Measurements from ENCODE around the gene ENTHD1.

The ENTHD1 gene, protein sequence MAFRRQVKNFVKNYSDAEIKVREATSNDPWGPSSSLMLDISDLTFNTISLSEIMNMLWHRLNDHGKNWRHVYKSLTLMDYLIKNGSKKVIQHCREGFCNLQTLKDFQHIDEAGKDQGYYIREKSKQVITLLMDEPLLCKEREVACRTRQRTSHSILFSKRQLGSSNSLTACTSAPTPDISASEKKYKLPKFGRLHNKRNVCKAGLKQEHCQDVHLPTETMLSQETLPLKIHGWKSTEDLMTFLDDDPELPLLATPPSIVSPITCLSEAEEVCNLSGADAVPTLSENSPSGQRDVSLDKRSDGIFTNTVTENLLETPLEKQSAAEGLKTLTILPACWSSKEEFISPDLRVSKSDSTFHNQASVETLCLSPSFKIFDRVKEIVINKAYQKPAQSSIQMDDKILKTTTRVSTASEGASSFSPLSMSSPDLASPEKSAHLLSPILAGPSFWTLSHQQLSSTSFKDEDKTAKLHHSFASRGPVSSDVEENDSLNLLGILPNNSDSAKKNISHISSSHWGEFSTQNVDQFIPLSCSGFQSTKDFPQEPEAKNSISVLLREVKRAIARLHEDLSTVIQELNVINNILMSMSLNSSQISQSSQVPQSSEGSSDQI

DNA sequence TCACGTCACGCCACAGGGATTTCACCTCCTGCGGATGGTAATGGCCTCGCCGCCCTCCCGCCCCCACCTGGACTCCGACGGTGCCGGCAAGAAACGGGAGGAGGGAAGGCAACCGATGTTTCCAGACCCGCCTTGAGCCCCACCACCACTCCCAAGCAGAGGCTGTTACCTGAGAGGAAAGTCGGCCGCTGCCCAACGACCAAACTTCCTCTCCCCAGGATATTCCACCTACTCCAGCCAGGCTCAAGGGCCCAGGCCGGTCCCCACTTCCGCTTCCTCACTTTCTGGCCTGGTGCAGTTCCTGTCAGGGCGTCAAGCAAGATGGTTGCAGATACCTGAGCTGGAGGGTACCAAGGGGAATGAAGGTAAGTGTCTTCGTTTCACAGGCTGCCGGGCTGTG lies at the start of gene ENTHD1:
TSS of gene ENTHD1 (minus strand) at position 235 of the 400 bp plus-strand sequence. CDS start 6,012 bp downstream, outside the sequence.
- no peak within 1 kb of the TSS for H3K27ac ChIP-seq (ENCODE audit: low read length)
- no peak within 1 kb of the TSS for H3K4me3 ChIP-seq (ENCODE audit: low read depth in 1 of 2, low read length in 2 of 2)
- H3K36me3 ChIP-seq (ENCODE audit: control insufficient read depth in 1 of 2, insufficient read depth in 2 of 2, low read length in 2 of 2), result no peaks in the 10 kb centered on the region
- no peaks in the 10 kb centered on the region for H3K9me3 ChIP-seq (ENCODE audit: control insufficient read depth in 1 of 2, low read length in 2 of 2)
- H3K27me3 ChIP-seq (ENCODE audit: low read depth, low read length), result no peaks in the 10 kb centered on the region
- H3K4me1 ChIP-seq (ENCODE audit: control insufficient read depth in 1 of 2, insufficient read depth in 2 of 2, low read length in 2 of 2), result no peaks in the 10 kb centered on the region

DNA sequence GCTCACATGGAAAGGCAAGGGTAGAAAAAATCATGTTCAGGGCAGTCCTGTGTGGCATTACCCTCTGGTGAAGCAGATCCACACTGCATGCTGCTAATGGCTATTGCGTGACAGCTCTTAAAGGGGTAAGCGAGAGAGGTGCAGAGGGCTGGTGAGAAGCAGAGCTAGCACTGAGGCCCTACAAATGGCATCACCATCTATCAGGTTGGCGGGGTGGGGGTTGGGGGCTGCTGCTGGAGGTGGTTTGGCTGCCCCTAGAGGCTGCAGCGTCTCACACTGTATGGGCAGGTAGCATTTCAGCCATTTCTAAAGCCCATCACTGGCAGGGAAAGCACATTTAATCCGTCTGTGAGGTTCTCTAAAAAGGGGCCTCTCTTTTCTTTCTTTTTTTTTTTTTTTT lies 49.8 kb upstream of the ENTHD1 start:
- Histone ChIP-seq H3K4me1 (ENCODE audit: control insufficient read depth in 1 of 2, insufficient read depth in 2 of 2, low read length in 2 of 2) (no peaks in the 10 kb centered on the region), H3K36me3 (ENCODE audit: control insufficient read depth in 1 of 2, insufficient read depth in 2 of 2, low read length in 2 of 2) (no peaks in the 10 kb centered on the region), H3K27ac (ENCODE audit: low read length) (no peak overlapping the region), H3K27me3 (ENCODE audit: low read depth, low read length) (no peaks in the 10 kb centered on the region), H3K4me3 (ENCODE audit: low read depth in 1 of 2, low read length in 2 of 2) (no peak overlapping the region), H3K9me3 (ENCODE audit: control insufficient read depth in 1 of 2, low read length in 2 of 2) (no peaks in the 10 kb centered on the region)

DNA sequence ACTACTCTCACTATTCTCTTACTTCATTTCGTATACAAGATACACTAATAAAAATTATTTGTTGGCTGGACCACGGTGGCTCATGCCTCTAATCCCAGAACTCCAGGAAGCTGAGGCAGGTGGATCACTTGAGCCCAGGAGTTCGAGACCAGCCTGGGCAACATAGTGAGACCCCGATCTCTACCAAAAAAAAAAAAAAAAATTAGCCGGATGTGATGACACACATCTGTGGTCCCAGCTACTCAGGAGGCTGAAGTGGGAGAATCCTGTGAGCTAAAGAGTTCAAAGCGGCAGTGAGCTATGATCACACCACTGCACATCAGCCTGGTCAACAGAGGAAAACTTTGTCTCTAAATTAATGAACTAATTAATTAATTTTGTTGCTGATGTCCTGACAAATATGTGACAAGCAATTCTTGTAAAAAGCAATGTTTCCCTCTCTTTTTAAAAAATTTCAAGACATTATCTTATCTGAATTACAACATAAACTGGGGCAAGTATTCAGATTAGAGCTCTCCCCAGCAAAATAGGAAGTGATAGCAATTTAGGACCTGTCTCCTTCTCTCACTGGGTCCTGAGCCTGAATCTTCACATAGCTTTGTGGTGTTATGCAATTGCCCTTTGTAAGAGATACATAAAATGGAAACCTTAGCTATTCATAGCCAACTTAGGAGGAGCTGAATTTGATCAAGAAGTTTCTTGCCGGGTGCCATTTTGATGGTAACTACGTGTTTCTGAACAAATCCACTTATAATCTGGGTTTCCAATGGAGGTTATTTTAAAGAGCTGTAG lies 49.1 kb upstream of the ENTHD1 start:
- H3K27me3 ChIP-seq (ENCODE audit: low read depth, low read length), result no peaks in the 10 kb centered on the region
- no peaks in the 10 kb centered on the region for H3K4me1 ChIP-seq (ENCODE audit: control insufficient read depth in 1 of 2, insufficient read depth in 2 of 2, low read length in 2 of 2)
- no peaks in the 10 kb centered on the region for H3K9me3 ChIP-seq (ENCODE audit: control insufficient read depth in 1 of 2, low read length in 2 of 2)
- H3K36me3 ChIP-seq (ENCODE audit: control insufficient read depth in 1 of 2, insufficient read depth in 2 of 2, low read length in 2 of 2), result no peaks in the 10 kb centered on the region
- H3K4me3 ChIP-seq (ENCODE audit: low read depth in 1 of 2, low read length in 2 of 2), result no peak overlapping the region
- no peak overlapping the region for H3K27ac ChIP-seq (ENCODE audit: low read length)

DNA sequence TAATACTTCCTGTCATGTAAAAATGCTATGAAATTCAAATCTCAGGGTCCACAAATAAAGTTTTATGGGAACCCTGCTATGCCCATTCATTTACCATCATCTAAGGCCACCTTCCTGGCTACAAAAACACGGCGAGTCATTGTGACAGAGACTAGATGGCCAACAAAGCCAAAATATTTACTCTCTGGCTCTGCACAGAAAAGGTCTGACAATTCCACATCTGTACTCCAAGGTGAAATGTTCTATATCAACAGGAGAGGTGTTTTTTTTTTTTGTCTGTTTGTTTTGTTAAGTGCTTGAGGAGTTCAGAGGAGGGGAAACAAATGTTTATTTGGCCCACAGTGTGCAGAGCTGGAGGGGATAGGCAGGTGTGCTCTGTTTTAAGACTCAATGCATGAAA lies 48.0 kb upstream of the ENTHD1 start:
- Histone ChIP-seq H3K9me3 (ENCODE audit: control insufficient read depth in 1 of 2, low read length in 2 of 2) (no peaks in the 10 kb centered on the region), H3K27me3 (ENCODE audit: low read depth, low read length) (no peaks in the 10 kb centered on the region), H3K27ac (ENCODE audit: low read length) (no peak overlapping the region), H3K4me1 (ENCODE audit: control insufficient read depth in 1 of 2, insufficient read depth in 2 of 2, low read length in 2 of 2) (no peaks in the 10 kb centered on the region), H3K36me3 (ENCODE audit: control insufficient read depth in 1 of 2, insufficient read depth in 2 of 2, low read length in 2 of 2) (no peaks in the 10 kb centered on the region), H3K4me3 (ENCODE audit: low read depth in 1 of 2, low read length in 2 of 2) (no peak overlapping the region)

DNA sequence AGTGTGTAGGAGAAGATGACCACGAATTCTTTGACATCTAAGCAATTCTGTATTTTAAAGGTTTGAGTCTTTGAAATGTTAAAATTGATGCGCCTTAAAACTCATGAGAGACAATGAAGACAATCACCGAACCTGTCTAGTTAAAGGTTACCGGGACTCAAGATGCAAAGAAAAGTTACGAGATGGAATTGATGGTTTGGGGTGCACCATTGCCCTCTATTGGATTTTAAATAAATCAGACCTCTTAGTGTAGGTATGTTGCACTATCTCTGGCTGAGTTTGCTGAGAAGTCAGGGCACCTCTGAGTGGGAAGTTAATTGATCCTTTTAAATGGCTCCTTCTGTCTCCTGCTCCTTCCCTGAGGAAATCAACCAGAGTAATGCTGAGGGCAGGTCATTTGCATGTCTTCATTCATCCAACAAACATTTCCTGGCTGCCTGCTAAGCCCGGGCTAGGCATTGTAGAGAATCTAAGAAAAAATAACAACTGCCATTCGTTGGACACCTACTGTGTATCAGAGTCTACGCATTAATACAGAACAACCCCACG lies 47.3 kb upstream of the ENTHD1 start:
- Histone ChIP-seq H3K4me1 (ENCODE audit: control insufficient read depth in 1 of 2, insufficient read depth in 2 of 2, low read length in 2 of 2) (no peaks in the 10 kb centered on the region), H3K9me3 (ENCODE audit: control insufficient read depth in 1 of 2, low read length in 2 of 2) (no peaks in the 10 kb centered on the region), H3K27me3 (ENCODE audit: low read depth, low read length) (no peaks in the 10 kb centered on the region), H3K36me3 (ENCODE audit: control insufficient read depth in 1 of 2, insufficient read depth in 2 of 2, low read length in 2 of 2) (no peaks in the 10 kb centered on the region), H3K4me3 (ENCODE audit: low read depth in 1 of 2, low read length in 2 of 2) (no peak overlapping the region), H3K27ac (ENCODE audit: low read length) (no peak overlapping the region)

DNA sequence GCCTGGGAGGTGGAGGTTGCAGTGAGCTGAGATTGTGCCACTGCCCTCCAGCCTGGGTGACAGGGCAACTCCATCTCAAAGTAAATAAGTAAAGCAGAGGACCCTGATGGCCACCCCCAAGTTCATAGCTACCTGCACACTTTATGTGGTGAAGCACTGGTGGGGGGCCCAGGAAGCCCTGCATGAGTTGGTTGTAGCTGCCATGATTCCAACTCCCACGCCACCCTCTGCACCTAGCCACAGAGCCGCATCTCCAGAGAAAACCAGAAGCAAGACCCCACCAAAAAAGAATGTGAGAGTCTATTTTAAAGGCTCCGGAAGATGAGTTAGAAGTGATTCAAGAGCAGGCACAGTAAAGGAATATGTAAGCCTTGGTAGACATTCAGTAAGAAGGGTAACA lies 46.3 kb upstream of the ENTHD1 start:
- Histone ChIP-seq H3K4me1 (ENCODE audit: control insufficient read depth in 1 of 2, insufficient read depth in 2 of 2, low read length in 2 of 2) (no peaks in the 10 kb centered on the region), H3K27ac (ENCODE audit: low read length) (no peak overlapping the region), H3K36me3 (ENCODE audit: control insufficient read depth in 1 of 2, insufficient read depth in 2 of 2, low read length in 2 of 2) (no peaks in the 10 kb centered on the region), H3K9me3 (ENCODE audit: control insufficient read depth in 1 of 2, low read length in 2 of 2) (no peaks in the 10 kb centered on the region), H3K4me3 (ENCODE audit: low read depth in 1 of 2, low read length in 2 of 2) (no peak overlapping the region), H3K27me3 (ENCODE audit: low read depth, low read length) (no peaks in the 10 kb centered on the region)

DNA sequence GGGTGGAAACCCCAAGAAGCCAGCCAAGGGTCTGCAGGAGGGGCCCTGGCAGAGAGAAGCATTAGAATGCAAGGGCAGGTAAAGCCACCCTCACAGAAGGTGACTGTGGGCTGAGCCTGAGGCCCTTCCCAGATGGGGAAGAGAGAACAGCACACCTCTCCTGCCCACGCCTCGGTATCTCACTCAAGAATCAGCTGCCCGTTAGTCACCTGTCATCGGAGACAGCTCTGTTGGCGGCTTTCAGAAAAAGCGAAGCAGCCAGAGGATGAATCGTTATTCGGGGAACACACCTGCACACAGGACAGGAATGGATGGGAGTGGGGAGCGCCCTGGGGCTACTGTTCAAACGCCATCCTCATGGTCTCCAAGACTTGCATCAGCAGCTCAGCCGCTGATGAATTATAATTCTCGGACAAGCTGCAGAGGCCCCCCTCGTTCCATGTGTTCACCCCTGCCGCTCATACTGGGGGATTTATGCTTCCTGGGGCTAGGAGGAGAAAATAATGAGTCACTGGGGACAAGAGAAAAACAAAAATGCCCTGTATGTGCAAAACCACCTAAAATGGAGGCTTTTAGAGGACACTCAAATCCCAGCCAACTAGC lies 45.0 kb upstream of the ENTHD1 start:
- Histone ChIP-seq H3K4me1 (ENCODE audit: control insufficient read depth in 1 of 2, insufficient read depth in 2 of 2, low read length in 2 of 2) (no peaks in the 10 kb centered on the region), H3K4me3 (ENCODE audit: low read depth in 1 of 2, low read length in 2 of 2) (no peak overlapping the region), H3K27me3 (ENCODE audit: low read depth, low read length) (no peaks in the 10 kb centered on the region), H3K27ac (ENCODE audit: low read length) (no peak overlapping the region), H3K9me3 (ENCODE audit: control insufficient read depth in 1 of 2, low read length in 2 of 2) (no peaks in the 10 kb centered on the region), H3K36me3 (ENCODE audit: control insufficient read depth in 1 of 2, insufficient read depth in 2 of 2, low read length in 2 of 2) (no peaks in the 10 kb centered on the region)

DNA sequence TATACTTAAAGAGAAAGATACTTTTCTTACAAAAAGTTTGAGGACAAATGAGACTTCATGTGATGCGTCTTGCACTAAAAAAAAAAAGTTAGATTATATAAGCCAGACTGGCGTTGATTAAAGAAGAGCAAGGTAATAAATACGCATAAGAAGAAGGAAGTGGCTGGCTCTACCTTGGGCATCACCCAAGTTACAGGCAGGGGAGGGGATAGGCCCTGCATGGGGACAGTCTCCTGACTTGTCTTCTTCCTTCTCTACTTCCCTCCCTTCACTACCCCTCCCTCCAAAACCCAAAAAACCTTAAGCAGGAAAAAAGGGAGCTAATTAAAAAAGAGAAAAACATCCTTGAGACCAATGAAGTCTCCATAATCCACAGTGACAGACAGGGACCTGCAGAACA lies 44.3 kb upstream of the ENTHD1 start:
- Histone ChIP-seq H3K9me3 (ENCODE audit: control insufficient read depth in 1 of 2, low read length in 2 of 2) (no peaks in the 10 kb centered on the region), H3K4me1 (ENCODE audit: control insufficient read depth in 1 of 2, insufficient read depth in 2 of 2, low read length in 2 of 2) (no peaks in the 10 kb centered on the region), H3K27me3 (ENCODE audit: low read depth, low read length) (no peaks in the 10 kb centered on the region), H3K36me3 (ENCODE audit: control insufficient read depth in 1 of 2, insufficient read depth in 2 of 2, low read length in 2 of 2) (no peaks in the 10 kb centered on the region), H3K4me3 (ENCODE audit: low read depth in 1 of 2, low read length in 2 of 2) (no peak overlapping the region), H3K27ac (ENCODE audit: low read length) (no peak overlapping the region)

DNA sequence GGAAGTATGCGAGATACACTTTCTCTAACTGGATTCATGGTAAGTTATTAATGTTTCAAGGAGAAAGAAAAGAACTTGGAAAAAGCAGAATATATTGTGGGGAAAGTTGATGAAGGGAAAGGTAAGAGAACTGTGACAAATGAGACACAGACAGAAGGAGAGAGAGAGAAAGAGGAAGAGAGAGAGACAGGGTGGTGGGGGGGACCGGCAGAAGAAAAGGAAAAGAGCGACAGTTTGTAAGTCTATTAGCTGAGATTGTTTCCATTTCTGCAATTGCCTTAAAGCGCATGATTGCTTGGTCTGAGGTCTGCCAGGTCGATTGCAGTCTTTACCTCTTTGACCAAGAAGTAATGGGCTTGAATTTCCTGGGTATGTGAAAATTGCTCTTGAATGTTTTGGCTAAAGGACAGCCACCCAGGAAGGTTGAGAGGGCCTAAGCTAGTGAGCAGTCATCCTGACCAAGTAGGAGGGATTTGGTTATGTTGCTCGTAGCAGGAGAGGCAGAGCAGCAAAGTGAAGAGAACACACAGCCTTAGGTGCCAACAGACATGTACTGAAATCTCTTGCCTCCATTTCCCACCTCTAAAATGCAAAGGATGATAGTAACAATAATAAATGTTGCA lies 43.1 kb upstream of the ENTHD1 start:
- Histone ChIP-seq H3K36me3 (ENCODE audit: control insufficient read depth in 1 of 2, insufficient read depth in 2 of 2, low read length in 2 of 2) (no peaks in the 10 kb centered on the region), H3K4me1 (ENCODE audit: control insufficient read depth in 1 of 2, insufficient read depth in 2 of 2, low read length in 2 of 2) (no peaks in the 10 kb centered on the region), H3K27ac (ENCODE audit: low read length) (no peak overlapping the region), H3K27me3 (ENCODE audit: low read depth, low read length) (no peaks in the 10 kb centered on the region), H3K9me3 (ENCODE audit: control insufficient read depth in 1 of 2, low read length in 2 of 2) (no peaks in the 10 kb centered on the region), H3K4me3 (ENCODE audit: low read depth in 1 of 2, low read length in 2 of 2) (no peak overlapping the region)

DNA sequence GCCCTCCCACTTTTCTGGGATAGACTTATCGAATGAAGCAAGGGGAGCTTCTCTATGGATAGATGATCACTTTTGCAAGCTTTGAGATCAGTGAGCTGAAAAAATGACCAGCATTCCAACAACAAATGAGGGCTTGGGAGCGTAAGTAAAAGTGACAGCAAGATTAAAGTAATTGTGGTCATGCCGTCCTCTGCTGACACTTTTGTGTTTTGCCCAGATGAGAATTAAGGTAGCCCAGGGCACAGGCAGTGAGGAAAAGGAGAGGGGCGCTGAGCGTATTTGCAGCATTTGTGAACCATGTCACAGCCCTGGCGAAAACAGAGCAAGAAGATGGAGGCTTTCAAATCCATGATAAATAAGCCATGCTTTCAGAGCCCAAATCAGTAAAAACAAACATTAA lies 42.1 kb upstream of the ENTHD1 start:
- Histone ChIP-seq H3K4me3 (ENCODE audit: low read depth in 1 of 2, low read length in 2 of 2) (no peak overlapping the region), H3K36me3 (ENCODE audit: control insufficient read depth in 1 of 2, insufficient read depth in 2 of 2, low read length in 2 of 2) (no peaks in the 10 kb centered on the region), H3K27ac (ENCODE audit: low read length) (no peak overlapping the region), H3K9me3 (ENCODE audit: control insufficient read depth in 1 of 2, low read length in 2 of 2) (no peaks in the 10 kb centered on the region), H3K27me3 (ENCODE audit: low read depth, low read length) (no peaks in the 10 kb centered on the region), H3K4me1 (ENCODE audit: control insufficient read depth in 1 of 2, insufficient read depth in 2 of 2, low read length in 2 of 2) (no peaks in the 10 kb centered on the region)

Measured in muscle layer of duodenum (tissue), 2 donors.